Endodermal cell (in vitro differentiated cells): ENCODE measurements around the gene DEGS1. TPM values are rescaled to one million over a fixed set of nuclear protein-coding genes. Genes with fewer than 3 reads are reported as not detected.

Experiments
- DNase-seq: peaks from one replicate; pipeline ENCODE4 v3.0.0-alpha.2; 2017
- H3K27ac ChIP-seq: 2 replicates; pipeline ENCODE4 v1.5.1; 2013; ENCODE audit warnings: mild to moderate bottlenecking, low read depth, low read length, moderate library complexity
- H3K27me3 ChIP-seq: 2 replicates; pipeline ENCODE4 v1.6.1; 2013; ENCODE audit warnings: mild to moderate bottlenecking, low read length, moderate library complexity; ENCODE audit not compliant: insufficient read depth, control insufficient read depth, poor library complexity, severe bottlenecking
- H3K36me3 ChIP-seq: 2 replicates; pipeline ENCODE4 v1.7.0; 2013; ENCODE audit warnings: mild to moderate bottlenecking, low read length, moderate library complexity; ENCODE audit not compliant: control insufficient read depth, insufficient read depth
- H3K4me1 ChIP-seq: one replicate; pipeline ENCODE4 v1.7.0; 2013; ENCODE audit warnings: low read length; ENCODE audit not compliant: control insufficient read depth, insufficient read depth
- H3K4me3 ChIP-seq: 2 replicates; pipeline ENCODE4 v1.5.1; 2013; ENCODE audit warnings: mild to moderate bottlenecking, low read length, moderate library complexity
- H3K9ac ChIP-seq: 2 replicates; pipeline ENCODE4 v1.6.1; 2013; ENCODE audit warnings: mild to moderate bottlenecking, low read length, moderate library complexity; ENCODE audit not compliant: poor library complexity, severe bottlenecking; ENCODE audit errors: extremely low read depth
- H3K9me3 ChIP-seq: 2 replicates; pipeline ENCODE4 v1.6.1; 2013; ENCODE audit warnings: mild to moderate bottlenecking, low read length, moderate library complexity; ENCODE audit not compliant: control insufficient read depth
- H3K27ac Mint-ChIP-seq: 2 replicates; pipeline ENCODE4 v1.8.0; 2020; ENCODE audit warnings: mixed read lengths
- H3K27me3 Mint-ChIP-seq: 2 replicates; pipeline ENCODE4 v1.8.0; 2021; ENCODE audit warnings: mild to moderate bottlenecking, mixed read lengths; ENCODE audit not compliant: insufficient read depth
- H3K36me3 Mint-ChIP-seq: 2 replicates; pipeline ENCODE4 v1.8.0; 2020; ENCODE audit warnings: low read depth, mixed read lengths
- H3K4me1 Mint-ChIP-seq: 2 replicates; pipeline ENCODE4 v1.8.0; 2020; ENCODE audit warnings: mixed read lengths
- H3K4me3 Mint-ChIP-seq: 2 replicates; pipeline ENCODE4 v1.8.0; 2020; ENCODE audit warnings: mild to moderate bottlenecking, moderate library complexity, mixed read lengths
- H3K9me3 Mint-ChIP-seq: 2 replicates; pipeline ENCODE4 v1.8.0; 2020; ENCODE audit warnings: mild to moderate bottlenecking, mixed read lengths
- CTCF ChIP-seq: fragments of 200-600 bp; sonication (generic); conservative IDR thresholded peaks from 2 replicates; pipeline ENCODE4 v1.5.0; 2021; ENCODE audit warnings: antibody characterized with exemption, mild to moderate bottlenecking
- WGBS, 2 experiments: methylation state at CpG; one replicate each; pipeline versions ENCODE4 v1.1.5 to v1.1.7; 2013; ENCODE audit warnings: missing lambda C conversion rate in 2 of 2, mixed read lengths in 1 of 2; ENCODE audit not compliant: insufficient coverage in 1 of 2, insufficient read length in 1 of 2; 5-methylcytosine and 5-hydroxymethylcytosine counted together
- total RNA-seq, 2 donors: library from RNA; stranded (reverse); fragmentation: NEBNext Ultra II Directional in 1 of 2; extraction: Animal tissue kit (Norgen Biotek cat#: 25700) in 1 of 2; gene quantifications; 2 replicates in 1 of 2; 3 replicates in 1 of 2; pipeline ENCODE4 v1.2.1, GENCODE V29; 2021

DEGS1 gene
- total RNA-seq, 2 donors from 2014 or later = 25.0 to 28.9 TPM

- Histone ChIP-seq H3K36me3 (no peaks in the 10 kb centered on the region), H3K9ac (no peak overlapping the region), H3K27me3 (no peaks in the 10 kb centered on the region), H3K9me3 (no peaks in the 10 kb centered on the region), H3K4me3 (no peak overlapping the region), H3K27ac (no peak overlapping the region), H3K4me1 (peaks cover 4% of the 10 kb centered on the region)
- 92 to 93% methylated on average over 5 of the region's 5 CpGs for WGBS, 2 experiments
- Mint-ChIP-seq H3K36me3 (peaks cover 1% of the 10 kb centered on the region), H3K4me3 (no peak overlapping the region), H3K27me3 (peaks cover 7% of the 10 kb centered on the region), H3K27ac (no peak overlapping the region), H3K4me1 (peaks cover 14% of the 10 kb centered on the region), H3K9me3 (peaks cover 4% of the 10 kb centered on the region)
- DNase-seq = no peak
- no peak for TF ChIP-seq CTCF
Observed at GRCh38 chr1:224168859-224169380, 14.1 kb upstream of the DEGS1 start.

- Mint-ChIP-seq H3K36me3 (peaks cover 1% of the 10 kb centered on the region), H3K27me3 (peaks cover 7% of the 10 kb centered on the region), H3K27ac (no peak overlapping the region), H3K9me3 (peaks cover 4% of the 10 kb centered on the region), H3K4me1 (peaks cover 5% of the 10 kb centered on the region), H3K4me3 (no peak overlapping the region)
- Histone ChIP-seq H3K4me3 (no peak overlapping the region), H3K27me3 (no peaks in the 10 kb centered on the region), H3K4me1 (no peaks in the 10 kb centered on the region), H3K27ac (no peak overlapping the region), H3K36me3 (no peaks in the 10 kb centered on the region), H3K9me3 (no peaks in the 10 kb centered on the region), H3K9ac (no peak overlapping the region)
- no peak for DNase-seq
- no peak for TF ChIP-seq CTCF
- WGBS, 2 experiments = 96 to 100% methylated on average over 1 to 4 of the region's 4 CpGs
Observed at GRCh38 chr1:224169718-224170270, 13.2 kb upstream of the DEGS1 start.

GRCh38 chr1:224170343-224170742 is 12.7 kb upstream of the DEGS1 start:
- Mint-ChIP-seq H3K9me3 (peaks cover 4% of the 10 kb centered on the region), H3K4me3 (no peak overlapping the region), H3K27ac (no peak overlapping the region), H3K36me3 (peaks cover 1% of the 10 kb centered on the region), H3K27me3 (peaks cover 9% of the 10 kb centered on the region), H3K4me1 (peaks cover 6% of the 10 kb centered on the region)
- H3K27ac ChIP-seq = no peak overlapping the region
- no peak for TF ChIP-seq CTCF
- H3K4me3 ChIP-seq = no peak overlapping the region
- DNase-seq = no peak
- no peaks in the 10 kb centered on the region for H3K27me3 ChIP-seq
- H3K36me3 ChIP-seq = no peaks in the 10 kb centered on the region
- H3K9ac ChIP-seq = no peak overlapping the region
- WGBS, 2 experiments = 87 to 88% methylated on average over 4 of the region's 4 CpGs
- H3K4me1 ChIP-seq = no peaks in the 10 kb centered on the region
- H3K9me3 ChIP-seq = no peaks in the 10 kb centered on the region
